ENCODE results near the gene MAPK4.

The MAPK4 gene

DNA sequence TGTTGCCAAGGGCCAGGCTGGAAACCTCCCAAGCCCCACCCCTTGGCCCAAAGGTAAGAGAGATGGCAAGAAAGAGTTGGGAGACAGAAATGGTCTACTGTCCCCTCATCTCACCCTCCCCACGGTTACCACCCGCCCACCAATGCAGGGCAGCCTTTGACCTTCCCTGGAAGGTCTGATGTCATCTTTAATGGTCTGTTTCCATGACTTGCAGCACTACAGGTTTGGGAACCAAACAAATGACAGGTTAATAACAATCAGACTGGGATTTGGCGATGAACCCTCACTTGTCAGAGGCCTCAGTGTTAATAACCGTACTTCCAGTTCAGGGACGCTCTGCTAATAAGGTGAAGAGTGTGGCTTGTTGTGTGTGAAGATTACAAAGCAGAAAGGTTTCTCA is 189.5 kb downstream of the MAPK4 start:
- no peak for DNase-seq (ENCODE audit: low read depth in 1 of 2, low spot score in 1 of 2)
- TF ChIP-seq POLR2AphosphoS5 (IDR thresholded peaks at IDR 0.05; ENCODE audit: low read depth), result no peak
- TF ChIP-seq SPI1 (IDR thresholded peaks at IDR 0.05; ENCODE audit: borderline replicate concordance, low read depth), result no peak
- TF ChIP-seq, protein P1, sequence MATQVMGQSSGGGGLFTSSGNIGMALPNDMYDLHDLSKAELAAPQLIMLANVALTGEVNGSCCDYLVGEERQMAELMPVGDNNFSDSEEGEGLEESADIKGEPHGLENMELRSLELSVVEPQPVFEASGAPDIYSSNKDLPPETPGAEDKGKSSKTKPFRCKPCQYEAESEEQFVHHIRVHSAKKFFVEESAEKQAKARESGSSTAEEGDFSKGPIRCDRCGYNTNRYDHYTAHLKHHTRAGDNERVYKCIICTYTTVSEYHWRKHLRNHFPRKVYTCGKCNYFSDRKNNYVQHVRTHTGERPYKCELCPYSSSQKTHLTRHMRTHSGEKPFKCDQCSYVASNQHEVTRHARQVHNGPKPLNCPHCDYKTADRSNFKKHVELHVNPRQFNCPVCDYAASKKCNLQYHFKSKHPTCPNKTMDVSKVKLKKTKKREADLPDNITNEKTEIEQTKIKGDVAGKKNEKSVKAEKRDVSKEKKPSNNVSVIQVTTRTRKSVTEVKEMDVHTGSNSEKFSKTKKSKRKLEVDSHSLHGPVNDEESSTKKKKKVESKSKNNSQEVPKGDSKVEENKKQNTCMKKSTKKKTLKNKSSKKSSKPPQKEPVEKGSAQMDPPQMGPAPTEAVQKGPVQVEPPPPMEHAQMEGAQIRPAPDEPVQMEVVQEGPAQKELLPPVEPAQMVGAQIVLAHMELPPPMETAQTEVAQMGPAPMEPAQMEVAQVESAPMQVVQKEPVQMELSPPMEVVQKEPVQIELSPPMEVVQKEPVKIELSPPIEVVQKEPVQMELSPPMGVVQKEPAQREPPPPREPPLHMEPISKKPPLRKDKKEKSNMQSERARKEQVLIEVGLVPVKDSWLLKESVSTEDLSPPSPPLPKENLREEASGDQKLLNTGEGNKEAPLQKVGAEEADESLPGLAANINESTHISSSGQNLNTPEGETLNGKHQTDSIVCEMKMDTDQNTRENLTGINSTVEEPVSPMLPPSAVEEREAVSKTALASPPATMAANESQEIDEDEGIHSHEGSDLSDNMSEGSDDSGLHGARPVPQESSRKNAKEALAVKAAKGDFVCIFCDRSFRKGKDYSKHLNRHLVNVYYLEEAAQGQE (IDR thresholded peaks at IDR 0.05; ENCODE audit: insufficient replicate concordance, low read depth), result no peak
- TF ChIP-seq, protein P2, sequence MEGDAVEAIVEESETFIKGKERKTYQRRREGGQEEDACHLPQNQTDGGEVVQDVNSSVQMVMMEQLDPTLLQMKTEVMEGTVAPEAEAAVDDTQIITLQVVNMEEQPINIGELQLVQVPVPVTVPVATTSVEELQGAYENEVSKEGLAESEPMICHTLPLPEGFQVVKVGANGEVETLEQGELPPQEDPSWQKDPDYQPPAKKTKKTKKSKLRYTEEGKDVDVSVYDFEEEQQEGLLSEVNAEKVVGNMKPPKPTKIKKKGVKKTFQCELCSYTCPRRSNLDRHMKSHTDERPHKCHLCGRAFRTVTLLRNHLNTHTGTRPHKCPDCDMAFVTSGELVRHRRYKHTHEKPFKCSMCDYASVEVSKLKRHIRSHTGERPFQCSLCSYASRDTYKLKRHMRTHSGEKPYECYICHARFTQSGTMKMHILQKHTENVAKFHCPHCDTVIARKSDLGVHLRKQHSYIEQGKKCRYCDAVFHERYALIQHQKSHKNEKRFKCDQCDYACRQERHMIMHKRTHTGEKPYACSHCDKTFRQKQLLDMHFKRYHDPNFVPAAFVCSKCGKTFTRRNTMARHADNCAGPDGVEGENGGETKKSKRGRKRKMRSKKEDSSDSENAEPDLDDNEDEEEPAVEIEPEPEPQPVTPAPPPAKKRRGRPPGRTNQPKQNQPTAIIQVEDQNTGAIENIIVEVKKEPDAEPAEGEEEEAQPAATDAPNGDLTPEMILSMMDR (IDR thresholded peaks at IDR 0.05; ENCODE audit: insufficient read depth, low read length), result no peak
- no peak for TF ChIP-seq GABPA (IDR thresholded peaks at IDR 0.05; ENCODE audit: low read depth)

DNA sequence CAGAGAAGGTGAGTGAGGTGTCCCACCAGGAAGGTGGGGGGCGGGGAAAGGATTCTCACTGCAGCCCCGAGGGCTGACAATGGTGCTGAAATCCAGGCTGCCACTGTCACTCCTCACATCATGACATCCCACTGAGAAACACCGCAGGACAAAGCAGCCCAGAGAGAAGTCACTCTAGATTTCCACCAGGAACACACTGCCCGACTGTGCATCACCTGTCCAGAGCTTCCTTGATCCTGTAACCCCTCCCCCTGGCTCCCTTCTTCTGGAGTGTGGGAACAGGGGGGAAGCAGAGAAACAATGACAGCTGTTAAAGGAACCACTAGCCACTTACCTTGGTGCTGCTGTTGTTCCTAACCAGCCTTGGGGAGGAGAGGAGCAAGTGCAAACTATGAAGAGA is 190.1 kb downstream of the MAPK4 start:
- Histone ChIP-seq H3K27ac (replicated peaks) (no peak overlapping the region), H3K4me3 (replicated peaks; ENCODE audit: insufficient read depth, low read length) (no peak overlapping the region), H3K27me3 (ENCODE audit: insufficient read depth, poor library complexity, severe bottlenecking) (peaks cover 8% of the 10 kb centered on the region)
- DNase-seq (ENCODE audit: low read depth in 1 of 2, low spot score in 1 of 2), result no peak
- TF ChIP-seq SPI1 (IDR thresholded peaks at IDR 0.05; ENCODE audit: borderline replicate concordance, low read depth) (no peak), GABPA (IDR thresholded peaks at IDR 0.05; ENCODE audit: low read depth) (no peak), POLR2AphosphoS5 (IDR thresholded peaks at IDR 0.05; ENCODE audit: low read depth) (no peak)
- TF ChIP-seq, protein P1 (IDR thresholded peaks at IDR 0.05; ENCODE audit: insufficient replicate concordance, low read depth), result no peak
- TF ChIP-seq, protein P2 (IDR thresholded peaks at IDR 0.05; ENCODE audit: insufficient read depth, low read length), result no peak

More for the DNA sequence above, 189.5 kb downstream of the MAPK4 start:
- Histone ChIP-seq H3K27ac (replicated peaks) (no peak overlapping the region), H3K4me3 (replicated peaks; ENCODE audit: insufficient read depth, low read length) (no peak overlapping the region), H3K27me3 (ENCODE audit: insufficient read depth, poor library complexity, severe bottlenecking) (peaks cover 8% of the 10 kb centered on the region)

DNA sequence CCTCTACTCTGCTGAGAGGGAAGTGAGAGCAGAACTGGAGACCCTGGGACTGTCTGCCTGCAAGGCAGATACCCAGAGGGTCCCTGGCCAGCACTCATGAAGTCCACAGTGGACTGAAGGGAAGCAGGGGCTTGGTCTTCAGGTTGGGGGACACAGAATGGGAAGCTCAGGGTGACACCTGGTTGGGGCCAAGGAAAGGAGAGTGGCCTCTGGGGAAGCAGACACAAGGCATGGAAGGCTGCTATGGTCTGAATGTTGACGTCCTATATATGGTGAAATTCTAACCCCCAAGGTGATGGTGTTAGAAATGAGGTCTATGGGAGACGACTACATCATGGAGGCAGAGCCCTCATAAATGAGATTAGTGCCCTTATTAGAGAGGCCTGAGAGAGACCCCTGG is 190.7 kb downstream of the MAPK4 start:
- DNase-seq (ENCODE audit: low read depth in 1 of 2, low spot score in 1 of 2), result no peak
- H3K4me3 ChIP-seq (replicated peaks; ENCODE audit: insufficient read depth, low read length), result no peak overlapping the region
- no peak overlapping the region for H3K27ac ChIP-seq (replicated peaks)
- H3K27me3 ChIP-seq (ENCODE audit: insufficient read depth, poor library complexity, severe bottlenecking), result peaks cover 11% of the 10 kb centered on the region
- TF ChIP-seq, protein P1 (IDR thresholded peaks at IDR 0.05; ENCODE audit: insufficient replicate concordance, low read depth), result no peak
- TF ChIP-seq GABPA (IDR thresholded peaks at IDR 0.05; ENCODE audit: low read depth) (no peak), SPI1 (IDR thresholded peaks at IDR 0.05; ENCODE audit: borderline replicate concordance, low read depth) (no peak), POLR2AphosphoS5 (IDR thresholded peaks at IDR 0.05; ENCODE audit: low read depth) (no peak)
- TF ChIP-seq, protein P2 (IDR thresholded peaks at IDR 0.05; ENCODE audit: insufficient read depth, low read length), result no peak
